ENCODE data around the gene TRIM36.

The TRIM36 gene

GRCh38 chr5:115096034-115096769 lies 73.5 kb downstream of the TRIM36 start:
- TF ChIP-seq CTCF (conservative IDR thresholded peaks at IDR 0.05; ENCODE audit: low read depth): no peak
- no peak overlapping the region for H3K27ac ChIP-seq
- no peak for DNase-seq (ENCODE audit: low spot score)
- ChIA-PET CTCF (interaction anchor here (0.6 kb wide), 1 partner anchor 37 kb away, joined by 4 read pairs; no protein-coding TSS in a partner anchor), POLR2A (ENCODE audit: low non-redundant PET) (interaction anchor here (0.5 kb wide), 1 partner anchor 91 kb away, joined by 4 read pairs; no protein-coding TSS in a partner anchor)

GRCh38 chr5:115087951-115088350 lies 81.8 kb downstream of the TRIM36 start:
- no peak for TF ChIP-seq CTCF (conservative IDR thresholded peaks at IDR 0.05; ENCODE audit: low read depth)
- ChIA-PET POLR2A (ENCODE audit: low non-redundant PET) (no interaction called here), CTCF (no interaction called here)
- DNase-seq (ENCODE audit: low spot score): no peak
- H3K27ac ChIP-seq: no peak overlapping the region

- ChIA-PET CTCF (no interaction called here), POLR2A (ENCODE audit: low non-redundant PET) (no interaction called here)
- TF ChIP-seq CTCF (conservative IDR thresholded peaks at IDR 0.05; ENCODE audit: low read depth): no peak
- no peak for DNase-seq (ENCODE audit: low spot score)
- H3K27ac ChIP-seq: no peak overlapping the region
These were observed 83.2 kb downstream of the TRIM36 start for GRCh38 chr5:115086473-115086872.

- TF ChIP-seq CTCF (conservative IDR thresholded peaks at IDR 0.05; ENCODE audit: low read depth): no peak
- DNase-seq (ENCODE audit: low spot score): no peak
- H3K27ac ChIP-seq: no peak overlapping the region
- POLR2A ChIA-PET (ENCODE audit: low non-redundant PET): no interaction called here
- CTCF ChIA-PET: interaction anchor here (0.6 kb wide), 1 partner anchor 970 kb away, joined by 3 read pairs; no protein-coding TSS in a partner anchor
These were observed 85.4 kb downstream of the TRIM36 start for GRCh38 chr5:115084246-115084793.

- DNase-seq (ENCODE audit: low spot score): no peak
- CTCF ChIA-PET: no interaction called here
- H3K27ac ChIP-seq: no peak overlapping the region
- TF ChIP-seq CTCF (conservative IDR thresholded peaks at IDR 0.05; ENCODE audit: low read depth): no peak
- POLR2A ChIA-PET (ENCODE audit: low non-redundant PET): no interaction called here
These were observed 89.6 kb downstream of the TRIM36 start for GRCh38 chr5:115079924-115080623.
